HG03342 (cell line): Measurements from ENCODE around the gene HNF1B.

Experiments used
- ATAC-seq: cut with Tn5 transposase; IDR thresholded peaks from one replicate; pipeline ENCODE4 v1.9.1; 2021; ENCODE audit warnings: mild to moderate bottlenecking, moderate library complexity; ENCODE audit not compliant: unreplicated experiment

HNF1B gene

DNA sequence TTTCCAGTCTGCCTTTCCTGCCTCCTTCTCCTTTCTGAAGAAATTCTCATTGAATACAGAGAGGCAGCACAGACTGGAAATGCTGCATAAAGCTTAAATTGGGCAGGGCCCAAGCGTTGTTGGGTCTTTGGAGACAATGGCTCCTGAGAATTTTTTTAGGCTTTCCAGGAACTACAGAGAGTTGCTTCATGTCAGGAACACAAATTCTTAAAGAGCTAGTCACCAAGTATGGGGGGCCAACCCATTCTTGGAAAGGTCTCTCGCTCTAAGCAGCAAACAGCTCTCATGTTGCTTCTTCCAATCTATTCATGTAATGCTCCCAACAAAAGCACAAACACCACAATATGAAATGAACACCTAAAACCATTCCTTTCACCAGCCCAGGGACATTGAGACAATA lies 6.9 kb downstream of the HNF1B start:
- ATAC-seq, result no peak

DNA sequence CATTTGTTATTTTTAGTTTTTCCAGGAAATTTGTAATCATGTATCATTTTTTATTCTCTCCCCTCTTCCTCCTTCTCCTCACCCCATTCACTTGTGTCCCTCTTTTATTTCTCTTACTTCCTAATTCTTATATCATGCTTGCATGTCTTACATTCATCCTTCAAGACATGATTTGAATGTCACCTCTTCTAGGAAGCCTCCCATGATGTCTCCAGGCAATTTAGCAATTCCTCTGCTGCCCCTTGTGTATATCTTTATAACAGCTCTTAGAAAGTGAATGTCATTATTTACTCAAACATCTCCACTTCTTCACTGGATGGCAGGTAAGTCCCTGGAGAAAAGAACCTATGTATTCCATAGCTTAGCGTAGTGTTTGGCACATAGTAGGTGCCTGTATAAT lies 7.8 kb downstream of the HNF1B start:
- no peak for ATAC-seq

DNA sequence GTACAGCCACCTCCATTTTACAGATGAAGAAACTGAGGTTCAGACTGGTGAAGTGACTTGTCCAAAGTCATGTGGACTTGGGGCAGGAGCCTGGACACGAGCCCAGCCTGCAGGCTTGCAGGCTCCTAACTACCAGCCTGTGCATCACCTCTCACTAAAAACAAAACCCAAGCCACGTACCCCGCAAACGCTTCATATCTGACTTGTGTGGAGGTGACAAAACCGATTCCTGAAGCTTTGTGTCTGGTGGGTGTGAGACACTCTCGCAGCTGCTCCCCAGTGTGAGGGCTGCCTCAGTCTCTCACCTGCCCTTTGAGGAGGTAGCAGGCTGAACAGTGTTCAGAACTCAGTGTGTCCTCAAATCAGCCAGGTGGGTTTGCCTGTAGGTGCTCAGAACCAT lies 8.4 kb downstream of the HNF1B start:
- no peak for ATAC-seq

DNA sequence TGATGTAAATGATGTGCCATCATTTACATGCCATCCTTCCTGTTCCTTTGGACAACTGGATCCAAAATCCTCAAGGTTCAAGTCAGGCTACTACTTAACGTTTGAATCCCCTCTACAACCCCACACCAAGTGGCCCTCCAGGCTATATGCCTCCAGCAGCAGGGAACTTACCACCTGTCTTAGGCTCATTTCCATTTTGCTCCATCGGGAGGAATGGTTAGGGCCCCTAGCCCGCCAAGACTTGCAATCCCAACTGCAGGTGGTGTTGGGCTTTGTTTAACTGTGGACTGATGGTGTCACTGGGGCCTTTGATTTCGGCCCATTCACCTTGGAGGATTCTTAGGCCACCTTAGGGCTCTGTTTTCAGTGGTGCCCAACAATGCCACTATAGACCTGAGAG lies 9.7 kb downstream of the HNF1B start:
- no peak for ATAC-seq

DNA sequence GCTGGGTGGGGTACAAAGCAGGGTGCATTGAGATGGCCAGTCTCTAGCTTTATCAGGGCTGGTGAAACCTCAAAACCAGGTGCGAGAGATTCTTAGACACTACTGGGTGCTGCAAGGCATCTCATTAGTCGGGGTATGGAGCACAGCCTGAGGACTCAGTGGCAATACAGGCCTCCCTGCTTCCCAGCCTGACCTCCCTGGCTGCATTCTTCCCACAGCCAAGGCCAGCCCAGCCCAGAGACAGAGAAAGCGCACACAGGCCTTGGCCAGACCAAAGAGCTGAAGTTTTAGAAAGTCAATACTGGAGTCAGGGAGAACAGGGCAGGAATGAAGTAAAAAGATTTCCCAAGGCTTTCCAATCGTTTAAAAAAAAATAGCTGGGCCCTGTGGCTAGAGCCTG lies 12.5 kb downstream of the HNF1B start:
- no peak for ATAC-seq

DNA sequence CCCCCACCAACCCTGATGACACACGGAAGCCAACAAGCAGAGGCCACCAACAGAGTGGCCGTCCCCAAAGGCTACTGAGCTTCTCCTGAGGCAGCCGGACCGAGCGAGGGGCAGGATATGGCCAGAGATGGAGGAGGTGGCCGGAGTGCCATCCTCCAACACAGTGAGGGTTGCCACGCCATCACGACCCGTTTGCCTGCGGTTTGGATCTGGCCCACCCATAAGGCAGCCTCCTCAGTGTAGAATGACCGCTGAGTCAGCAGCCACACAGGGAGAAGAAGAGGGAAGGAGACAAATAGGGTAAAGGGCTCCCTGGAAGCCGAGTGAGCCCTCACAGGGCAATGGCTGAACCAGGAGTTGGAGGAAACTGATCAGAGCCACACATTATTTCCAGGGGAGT lies 13.8 kb downstream of the HNF1B start:
- no peak for ATAC-seq

DNA sequence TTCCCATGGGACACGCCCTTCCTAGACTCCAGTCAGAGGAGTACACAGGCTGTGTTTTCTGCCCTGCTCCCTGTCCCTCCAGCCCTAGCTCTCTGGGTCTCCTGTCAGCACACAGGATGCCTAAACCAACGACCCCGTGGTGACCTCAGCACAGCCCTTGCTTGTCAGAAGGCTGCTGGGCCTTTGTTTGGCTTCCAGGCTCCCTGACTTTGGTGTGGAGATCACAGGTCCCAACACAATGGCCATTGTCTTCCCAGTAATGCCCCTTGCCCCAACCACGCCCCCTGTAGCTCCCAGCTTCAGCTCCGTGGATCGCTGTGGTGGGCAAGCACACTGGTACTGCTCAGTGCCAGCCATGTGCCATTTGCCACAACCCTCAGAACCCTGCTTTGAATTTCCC lies 15.0 kb downstream of the HNF1B start:
- no peak for ATAC-seq

DNA sequence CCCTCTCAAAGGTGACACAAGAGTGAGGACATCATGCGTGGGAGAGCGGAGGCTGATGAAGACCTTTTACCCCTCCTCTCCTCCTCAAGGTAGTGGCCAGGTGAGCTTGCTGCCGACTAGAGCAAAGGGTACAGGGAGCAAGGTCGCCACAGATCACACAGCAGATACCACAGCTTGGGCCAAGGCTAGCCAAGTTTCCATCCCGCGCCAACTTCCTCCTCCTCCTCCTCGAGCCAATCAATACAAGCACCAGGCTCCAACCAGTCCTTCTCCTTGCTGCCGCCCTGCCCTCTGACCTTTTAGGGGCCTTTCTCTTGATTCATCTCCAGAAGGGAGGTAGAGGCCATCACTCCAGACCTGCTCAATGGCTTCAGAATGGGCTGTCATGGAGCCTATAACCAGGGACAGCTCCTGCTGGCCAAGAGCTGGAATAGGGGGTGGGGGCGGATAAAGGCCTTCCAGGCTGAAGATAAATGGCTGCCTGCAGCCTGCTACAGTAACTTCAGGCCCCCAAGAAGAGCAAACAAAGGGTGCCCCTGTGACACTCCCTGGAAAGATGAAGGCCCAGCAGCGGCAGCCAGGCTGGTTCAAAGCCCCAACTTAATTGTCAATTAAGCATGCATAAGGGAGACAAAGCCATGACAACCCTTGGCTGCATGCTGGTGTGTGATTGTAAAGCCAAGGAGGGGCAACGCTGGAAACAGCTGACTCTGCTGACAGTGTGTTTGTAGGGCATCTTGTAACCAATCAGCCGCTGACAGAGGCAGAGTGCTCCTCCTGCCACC lies 17.8 kb downstream of the HNF1B start:
- ATAC-seq, result no peak

DNA sequence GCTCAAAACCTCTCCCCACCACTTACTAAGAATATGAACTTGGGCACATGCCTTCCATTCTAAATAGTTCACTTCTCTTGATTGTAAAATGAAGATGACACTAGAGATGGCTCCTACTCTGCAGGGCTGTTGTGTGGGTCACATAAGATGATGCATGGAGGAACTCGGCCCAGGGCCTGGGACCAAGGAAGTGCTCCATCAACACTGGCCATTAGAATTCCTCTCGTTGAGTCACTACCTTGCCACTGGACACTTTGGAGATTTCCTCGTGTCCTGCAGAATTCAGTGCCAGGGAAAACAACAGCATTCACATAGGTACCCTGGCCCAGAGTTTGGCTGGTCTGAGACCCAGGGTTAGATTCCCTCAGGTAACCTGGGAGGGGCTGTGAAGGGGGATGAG lies 18.6 kb downstream of the HNF1B start:
- ATAC-seq, result no peak

DNA sequence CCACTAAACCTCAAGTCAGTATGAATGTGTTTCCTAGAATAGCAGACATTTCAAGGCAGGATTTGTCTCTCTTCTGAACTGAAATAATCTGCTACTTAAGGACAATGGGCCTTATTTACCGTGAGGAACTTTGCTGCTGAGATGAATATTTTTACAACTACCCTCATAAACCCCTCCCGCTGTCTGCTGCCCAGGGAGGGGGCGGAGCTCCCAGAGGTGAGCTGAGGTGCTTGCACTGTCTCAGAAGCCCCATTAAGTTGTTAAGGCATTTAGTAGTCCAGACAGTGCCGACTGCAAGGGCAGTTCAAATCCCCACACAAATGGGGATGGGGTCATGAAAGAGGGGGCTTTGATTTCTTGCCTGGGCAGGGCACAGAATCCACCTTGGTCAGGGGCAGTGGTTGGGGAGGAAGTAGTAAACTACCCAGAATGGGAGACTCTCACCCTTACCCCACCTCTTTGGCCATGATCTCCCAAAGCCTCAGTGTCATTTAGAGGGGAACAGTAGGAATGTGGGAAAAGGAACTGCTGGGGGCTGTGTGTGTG lies 19.2 kb downstream of the HNF1B start:
- ATAC-seq, result no peak

DNA sequence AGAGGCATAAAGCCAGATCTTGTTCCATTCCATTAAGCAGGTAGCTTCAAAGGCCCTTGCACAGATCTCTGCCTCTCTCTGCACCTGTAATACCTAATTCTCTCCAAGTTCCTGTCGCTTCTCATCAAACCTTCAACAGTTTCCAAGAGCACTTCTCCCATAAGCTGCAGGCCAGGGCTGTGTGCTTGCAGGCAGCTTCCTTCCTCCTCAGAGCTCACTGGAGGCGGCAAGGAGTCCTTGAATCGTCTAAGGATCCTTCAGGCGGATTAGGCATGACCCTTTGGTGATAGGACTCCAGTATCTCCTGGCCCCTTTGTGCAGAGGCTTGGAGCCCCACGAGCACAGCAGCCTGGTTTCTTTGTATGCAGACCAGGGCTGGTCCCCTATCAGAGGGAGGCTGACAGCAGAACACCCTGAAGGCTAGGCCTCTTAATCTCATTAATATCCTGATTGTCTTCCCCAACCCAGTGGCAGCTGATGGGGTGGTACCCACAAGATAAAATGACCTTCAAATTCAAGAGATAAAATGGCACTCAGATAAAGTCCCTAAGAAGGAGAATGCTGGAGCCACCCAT lies 19.8 kb downstream of the HNF1B start:
- ATAC-seq, result no peak

DNA sequence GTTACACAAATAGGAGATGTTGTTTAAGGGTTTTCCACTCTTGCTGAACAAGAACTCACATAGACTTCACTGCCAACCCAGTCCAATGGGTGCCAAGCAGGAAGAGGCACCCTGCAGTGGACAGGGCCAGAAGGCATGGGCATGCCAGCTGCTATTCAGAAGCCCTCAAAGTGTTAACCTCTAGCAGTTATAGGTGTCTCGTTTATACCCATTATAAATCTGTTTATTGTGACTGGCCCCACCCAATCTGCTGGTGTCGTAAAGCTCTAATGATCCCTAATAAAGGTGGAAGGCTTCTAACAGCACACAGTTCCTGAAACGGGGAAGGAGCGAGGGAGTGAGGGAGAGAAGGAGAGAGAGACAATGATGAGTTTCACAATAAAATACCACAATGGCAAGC lies 23.9 kb downstream of the HNF1B start:
- ATAC-seq, result no peak

DNA sequence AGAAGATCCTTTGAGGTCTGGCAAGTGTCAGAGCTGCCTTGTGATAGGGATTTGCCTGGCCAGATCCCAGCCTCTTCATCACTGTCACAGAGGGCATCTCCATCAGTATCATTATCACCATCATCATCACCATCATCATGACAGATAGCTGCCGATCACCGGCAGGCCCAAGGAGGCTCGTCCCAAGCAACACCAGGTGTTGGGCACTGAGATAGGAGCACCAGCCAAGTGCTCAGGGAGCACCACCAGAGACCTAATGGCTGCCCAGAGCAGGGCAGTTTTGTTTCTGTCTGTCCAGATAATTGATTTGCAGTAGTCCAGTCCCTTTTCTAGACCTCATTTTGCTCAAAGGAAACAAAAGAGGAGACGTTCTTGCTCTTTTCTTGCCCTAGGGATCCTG lies 25.0 kb downstream of the HNF1B start:
- ATAC-seq, result no peak

DNA sequence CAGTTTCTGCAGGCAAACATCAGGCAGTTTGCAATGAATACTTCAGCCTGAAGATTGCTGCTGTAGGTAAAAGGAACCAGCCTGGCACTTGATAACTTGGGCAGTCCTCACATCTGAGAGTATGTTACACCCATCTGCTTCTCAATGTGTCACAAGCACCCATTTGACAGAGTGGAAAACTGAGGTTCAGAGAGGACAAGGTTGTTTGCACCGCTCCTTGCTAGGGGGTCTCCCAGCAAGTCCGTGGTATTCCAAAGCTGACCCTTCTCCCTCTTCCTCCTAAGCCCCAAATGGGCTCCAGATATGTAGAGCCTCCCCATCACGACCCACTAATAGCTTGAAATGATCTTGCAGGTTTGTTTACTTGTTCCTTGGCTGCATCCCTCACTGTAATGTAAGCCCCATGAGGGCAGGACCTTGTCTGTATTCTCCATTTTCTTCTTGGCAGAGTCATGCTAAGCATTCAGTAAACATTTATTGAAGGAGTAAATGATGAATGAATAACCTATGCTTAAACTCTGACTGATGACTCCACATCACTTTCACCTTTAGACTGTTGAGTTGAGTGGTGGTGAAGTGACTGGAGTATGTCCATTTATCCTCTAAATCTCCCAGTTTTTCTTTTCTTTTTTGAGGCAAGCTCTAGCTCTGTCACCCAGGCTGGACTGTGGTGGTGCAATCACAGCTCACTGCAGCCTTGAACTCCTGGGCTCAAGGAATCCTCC lies 26.4 kb downstream of the HNF1B start:
- no peak for ATAC-seq

DNA sequence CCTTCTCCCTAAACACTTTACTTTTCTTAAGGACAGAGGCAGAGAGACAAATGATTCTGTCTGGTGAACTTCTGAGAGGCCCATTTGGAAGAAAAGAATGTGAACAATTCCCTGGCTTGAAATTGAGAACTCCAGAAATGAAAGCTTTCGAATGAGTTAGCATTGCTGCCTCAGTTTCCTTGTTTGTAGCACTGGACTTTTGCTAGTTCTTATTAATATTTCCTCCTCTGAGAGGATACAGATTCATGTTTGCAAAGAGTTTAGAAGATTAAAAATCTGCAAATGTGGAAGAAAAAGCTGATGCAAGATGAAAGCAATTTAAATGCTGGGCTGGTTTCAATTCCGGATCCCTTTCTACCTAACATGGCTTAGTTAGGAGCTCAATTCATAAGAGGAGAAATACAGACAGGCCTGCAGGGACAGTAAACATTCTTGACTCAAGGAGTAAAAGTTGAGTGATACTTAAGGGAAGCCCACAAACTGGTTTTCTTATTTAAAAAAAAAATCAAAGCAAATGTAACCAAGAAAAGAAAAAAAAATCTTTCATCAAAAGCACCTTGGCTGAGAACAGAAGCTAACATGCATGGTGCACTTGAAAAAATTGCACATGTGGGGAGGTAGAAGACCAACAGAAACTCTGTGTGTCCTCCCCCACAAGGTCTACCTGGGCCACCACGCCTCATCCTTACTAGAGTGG lies 27.1 kb downstream of the HNF1B start:
- no peak for ATAC-seq

DNA sequence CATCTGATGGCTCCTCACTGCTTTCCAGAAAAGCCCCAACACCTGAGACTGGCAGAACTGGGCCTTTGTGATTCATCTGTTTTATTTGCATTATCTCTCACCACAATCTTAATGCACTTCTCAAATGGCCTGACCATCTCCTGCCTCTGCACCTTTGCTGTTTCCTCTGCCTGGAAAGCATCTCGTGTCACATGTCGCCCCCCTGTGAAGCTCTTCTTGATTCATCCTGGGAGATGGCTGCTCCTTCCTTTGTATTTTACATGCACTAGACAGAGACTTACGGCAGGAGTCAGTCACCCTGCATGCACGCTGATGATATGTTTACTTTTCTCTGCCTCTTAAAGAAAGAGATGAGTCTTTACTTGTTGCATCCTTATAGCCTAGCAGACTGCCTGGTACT lies 30.0 kb downstream of the HNF1B start:
- ATAC-seq, result no peak

DNA sequence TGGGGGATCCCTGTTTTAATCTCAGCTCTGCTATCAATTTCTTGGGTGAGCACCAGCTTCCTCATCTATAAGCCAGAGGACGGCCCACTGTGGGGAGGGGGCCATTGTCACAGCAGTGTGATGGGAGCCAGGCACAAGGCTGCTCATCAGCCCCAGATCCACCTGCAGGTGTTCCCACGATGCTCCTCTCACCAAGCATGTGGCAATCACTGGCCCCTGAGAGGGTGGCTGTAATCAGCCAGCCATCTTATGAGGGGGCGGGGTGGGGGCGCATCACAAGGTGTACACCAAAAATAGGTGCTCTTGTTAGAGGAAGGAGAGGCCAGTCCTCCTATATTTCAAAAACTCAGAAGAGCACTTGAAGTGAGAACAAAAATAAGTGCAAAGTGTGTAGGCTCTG lies 31.2 kb downstream of the HNF1B start:
- ATAC-seq, result no peak

DNA sequence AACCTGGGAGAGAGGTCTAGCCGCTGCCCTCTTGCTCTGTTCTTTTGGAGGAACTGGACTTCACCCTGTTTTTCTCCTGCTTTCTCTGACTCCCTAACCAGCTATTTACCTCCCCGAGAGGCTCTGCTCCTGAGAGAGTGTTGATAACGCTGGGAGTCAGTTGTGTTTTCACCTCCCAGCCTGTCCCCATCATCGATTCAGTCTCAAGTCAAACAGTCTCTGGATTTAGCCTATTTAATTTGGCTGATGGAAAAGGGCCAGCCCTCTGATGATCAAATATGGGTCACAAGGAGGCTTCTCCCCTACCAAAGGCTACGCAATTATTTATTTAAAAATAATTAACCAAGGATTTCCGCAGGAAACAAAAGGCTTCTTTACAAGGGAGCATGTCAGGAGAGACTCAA lies 31.8 kb downstream of the HNF1B start:
- ATAC-seq, result no peak

DNA sequence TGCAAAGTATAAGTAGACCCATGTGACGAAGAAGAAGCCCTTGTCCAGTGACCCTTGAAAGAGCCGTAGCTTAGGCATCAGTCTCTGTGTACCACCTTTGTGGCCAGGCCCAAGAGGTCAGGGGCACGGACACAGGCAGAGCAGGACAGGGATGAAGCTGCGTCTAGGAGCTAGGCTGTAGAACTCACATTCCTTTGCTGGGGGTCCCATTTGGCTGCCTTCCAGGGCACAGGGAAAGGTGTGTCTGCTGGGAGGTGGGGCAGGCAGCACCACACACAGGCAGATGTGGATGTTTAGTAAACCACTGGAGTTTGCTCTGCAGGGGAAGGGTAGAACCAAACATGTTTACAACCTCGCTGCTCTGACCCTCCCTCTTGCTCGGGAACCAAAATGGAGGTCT lies 33.7 kb downstream of the HNF1B start:
- ATAC-seq, result no peak

DNA sequence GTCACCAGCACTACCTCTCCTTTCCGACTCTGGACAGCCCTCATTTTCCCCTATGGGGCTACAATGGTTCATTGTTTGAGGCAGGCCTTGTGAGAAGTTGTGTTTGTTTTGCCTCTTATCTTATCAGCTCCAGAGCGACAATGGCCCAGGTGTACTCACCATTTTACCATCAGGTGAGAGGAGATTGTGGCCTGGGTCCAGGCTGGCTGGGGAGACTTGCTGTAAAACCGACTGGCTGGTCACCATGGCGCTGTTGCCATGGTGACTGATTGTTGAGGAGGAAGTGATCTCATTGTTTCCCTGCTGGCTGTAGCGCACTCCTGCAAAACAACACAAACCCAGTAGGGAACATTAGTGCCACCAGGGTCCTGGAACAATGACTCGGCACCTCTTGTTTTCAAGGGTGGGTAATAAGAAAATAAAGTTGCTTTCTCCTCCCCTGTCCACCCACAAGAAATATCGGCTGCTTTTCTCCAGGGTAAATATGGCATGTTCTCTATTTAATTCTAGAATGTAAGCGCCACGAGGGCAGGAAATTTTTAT lies 34.4 kb downstream of the HNF1B start:
- no peak for ATAC-seq

DNA sequence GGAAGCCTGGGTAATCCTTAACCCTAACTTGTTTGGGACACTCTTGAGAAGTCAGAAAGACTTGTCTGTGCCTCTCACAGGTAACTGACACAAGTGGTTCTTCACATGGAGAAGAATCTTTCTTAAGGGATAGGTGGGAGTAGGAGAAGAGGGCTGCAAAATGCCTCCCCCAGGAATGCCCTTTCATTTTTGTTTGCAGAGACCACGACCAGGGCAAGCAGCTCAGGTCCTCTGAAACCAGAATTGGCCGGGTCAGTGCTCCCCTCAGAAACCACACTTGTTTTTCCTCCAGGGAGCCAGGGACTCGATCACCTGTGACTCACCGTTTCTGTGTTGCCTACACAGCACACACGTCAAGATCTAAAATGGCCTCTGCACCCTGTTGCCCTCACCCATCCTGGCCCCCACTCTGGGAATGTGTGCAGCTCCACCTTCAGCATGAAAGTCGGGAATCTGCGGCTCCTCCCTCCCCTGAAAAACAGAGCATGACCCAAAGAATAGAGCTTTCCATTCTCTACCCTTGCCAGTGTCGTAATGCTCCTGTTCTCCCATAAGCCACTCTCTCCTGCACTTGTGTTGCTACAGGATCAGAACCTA lies 36.1 kb downstream of the HNF1B start:
- ATAC-seq, result no peak
